HepG2 (cell line): Measurements from ENCODE around the gene DNPH1. TPM values are rescaled to one million over a fixed set of nuclear protein-coding genes. Genes with fewer than 3 reads are reported as not detected.

Source experiments
- CBFB ChIP-seq: sonication (generic); formaldehyde crosslinking; IDR thresholded peaks from 2 replicates; pipeline ENCODE4 v1.4.0; 2020; ENCODE audit warnings: missing genetic modification reagents
- E2F5 ChIP-seq: sonication (generic); formaldehyde crosslinking; conservative IDR thresholded peaks from 2 replicates; pipeline ENCODE4 v1.4.0; 2020; ENCODE audit warnings: missing genetic modification reagents
- GPN1 ChIP-seq: sonication (generic); formaldehyde crosslinking; IDR thresholded peaks from 2 replicates; pipeline ENCODE4 v1.5.1; 2020; ENCODE audit warnings: missing genetic modification reagents, borderline replicate concordance
- HDAC1 ChIP-seq: sonication (generic); formaldehyde crosslinking; IDR thresholded peaks from 2 replicates; pipeline ENCODE4 v1.5.1; 2020; ENCODE audit warnings: mild to moderate bottlenecking, missing genetic modification reagents
- HNRNPH1 ChIP-seq: fragments of 200-400 bp; formaldehyde crosslinking; optimal IDR thresholded peaks from 2 replicates; pipeline ENCODE3; 2017; ENCODE audit warnings: mild to moderate bottlenecking, low read depth, low read length
- HOMEZ ChIP-seq: IDR thresholded peaks from 2 replicates; pipeline ENCODE4 v1.6.1; 2016; ENCODE audit warnings: low read depth
- KDM4B ChIP-seq: sonication (generic); formaldehyde crosslinking; IDR thresholded peaks from 2 replicates; pipeline ENCODE4 v1.4.0; 2020; ENCODE audit warnings: missing genetic modification reagents
- RARG ChIP-seq: sonication (generic); formaldehyde crosslinking; IDR thresholded peaks from 2 replicates; pipeline ENCODE4 v1.4.0; 2020; ENCODE audit warnings: low read depth, mild to moderate bottlenecking, missing genetic modification reagents
- REST ChIP-seq, 2 experiments: IDR thresholded peaks; 2 replicates each; pipeline ENCODE4 v1.6.1; 2011 to 2012; ENCODE audit warnings: low read length in 2 of 2, borderline replicate concordance in 1 of 2, low read depth in 1 of 2, mild to moderate bottlenecking in 1 of 2, moderate library complexity in 1 of 2
- TCF12 ChIP-seq, 2 experiments: fragments of 450-650 bp in 1 of 2; sonication (generic) in 1 of 2; formaldehyde crosslinking in 1 of 2; IDR thresholded peaks; 2 replicates each; pipeline versions ENCODE4 v1.6.1 to v1.8.0; 2017 to 2022; ENCODE audit warnings: antibody characterized with exemption in 1 of 2, mild to moderate bottlenecking in 1 of 2, missing genetic modification reagents in 1 of 2, moderate library complexity in 1 of 2
- THAP7 ChIP-seq: sonication (generic); formaldehyde crosslinking; IDR thresholded peaks from 2 replicates; pipeline ENCODE4 v1.8.1; 2023; ENCODE audit warnings: mild to moderate bottlenecking, missing genetic modification reagents
- TP53 ChIP-seq: sonication (generic); formaldehyde crosslinking; conservative IDR thresholded peaks from 2 replicates; pipeline ENCODE4 v1.4.0; 2020; ENCODE audit warnings: missing genetic modification reagents
- TRIM22 ChIP-seq: fragments of 450-650 bp; IDR thresholded peaks from 2 replicates; pipeline ENCODE4 v1.6.1; 2017
- ZMYM4 ChIP-seq: sonication (generic); formaldehyde crosslinking; IDR thresholded peaks from 2 replicates; pipeline ENCODE4 v1.8.1; 2023; ENCODE audit warnings: mild to moderate bottlenecking, missing genetic modification reagents
- ZNF121 ChIP-seq: sonication (generic); formaldehyde crosslinking; IDR thresholded peaks from 2 replicates; pipeline ENCODE4 v1.5.0; 2020; ENCODE audit warnings: mild to moderate bottlenecking, missing genetic modification reagents
- ZNF572 ChIP-seq: sonication (generic); formaldehyde crosslinking; IDR thresholded peaks from 2 replicates; pipeline ENCODE4 v1.5.1; 2020; ENCODE audit warnings: mild to moderate bottlenecking, missing genetic modification reagents
- ZNF75D ChIP-seq: sonication (generic); formaldehyde crosslinking; IDR thresholded peaks from 2 replicates; pipeline ENCODE4 v1.8.1; 2023; ENCODE audit warnings: missing genetic modification reagents, mild to moderate bottlenecking, borderline replicate concordance
- ZXDC ChIP-seq: sonication (generic); formaldehyde crosslinking; IDR thresholded peaks from 2 replicates; pipeline ENCODE4 v1.5.0; 2020; ENCODE audit warnings: mild to moderate bottlenecking, missing genetic modification reagents
- polyA plus RNA-seq, 8 experiments: library from polyadenylated mRNA; depleted of rRNA in 3 of 8; stranded (reverse) in 7 of 8; unstranded in 1 of 8; fragments of >200 nt; fragmentation: Illumina TruSeq in 4 of 8; extraction: Trizol in 4 of 8; gene quantifications; 2 replicates each; pipeline versions ENCODE4 v1.2.1 to v1.2.3, GENCODE V29; 2011 to 2016; ENCODE audit warnings: low read depth in 4 of 8, missing spikeins in 1 of 8, mixed read lengths in 1 of 8; ENCODE audit not compliant: insufficient read depth in 1 of 8
- total RNA-seq, 5 experiments: library from RNA; depleted of rRNA; stranded (reverse); fragments of >200 nt; fragmentation: Illumina TruSeq; extraction: Trizol; gene quantifications; 2 replicates each; pipeline ENCODE4 v1.2.3, GENCODE V29; 2016; ENCODE audit warnings: low read depth in 1 of 5

The DNPH1 gene
- total and polyA plus RNA-seq, 2 of the 13 experiments (the other 11 are each of a cell fraction or from before 2014, with no cell fraction given) = 56.5 to 75.1 TPM

GRCh38 chr6:43267619-43268354 lies 38.5 kb upstream of the DNPH1 start (continued):
- TF ChIP-seq ZXDC (CRISPR knock-in tag) = peak; percentile 86
- TF ChIP-seq CBFB = peak; percentile 96
- TF ChIP-seq ZNF572 (CRISPR knock-in tag) = peak; percentile 94; the same call in 1 of the 2 replicates
- no peak for TF ChIP-seq TRIM22
- no peak for TF ChIP-seq ZNF75D (CRISPR knock-in tag)
- no peak for TF ChIP-seq TCF12 (IDR thresholded peaks at IDR 0.05)
- TF ChIP-seq TCF12 (CRISPR knock-in tag; IDR thresholded peaks at IDR 0.05) = peak; percentile 100
- no peak for TF ChIP-seq E2F5
- TF ChIP-seq REST (IDR thresholded peaks at IDR 0.05; ENCODE audit: borderline replicate concordance in 1 of 2, low read depth in 1 of 2, low read length in 2 of 2) = peak in 1 of 2 experiments; percentile 80; a peak in 2 of 4 replicates
- peak; percentile 97 for TF ChIP-seq HOMEZ
- TF ChIP-seq ZMYM4 (CRISPR knock-in tag) = peak; percentile 96
- TF ChIP-seq RARG = no peak
- peak; percentile 96 for TF ChIP-seq KDM4B
- peak; percentile 88; the same call in 1 of the 2 replicates for TF ChIP-seq THAP7 (CRISPR knock-in tag)
- TF ChIP-seq HDAC1 = peak; percentile 100
- peak; percentile 95 for TF ChIP-seq ZNF121
- no peak for TF ChIP-seq GPN1 (CRISPR knock-in tag)
- no peak for TF ChIP-seq HNRNPH1
- peak; percentile 92 for TF ChIP-seq TP53 (CRISPR knock-in tag)
